Fibroblast of villous mesenchyme (primary cell): Measurements from ENCODE around the gene FXYD3. TPM values are rescaled to one million over a fixed set of nuclear protein-coding genes. Genes with fewer than 3 reads are reported as not detected.
A peak's percentile ranks its signal among the peaks of the same experiment; 100 is the strongest.

Source experiments
- DNase-seq: peaks from one replicate; pipeline ENCODE4 v3.0.0-alpha.2; 2010; ENCODE audit warnings: low read depth
- H3K4me3 ChIP-seq: 2 replicates; pipeline ENCODE4 v1.5.1; 2011; ENCODE audit warnings: low read depth, mild to moderate bottlenecking, low read length
- total RNA-seq: library from RNA; depleted of rRNA; stranded (reverse); fragments of >200 nt; gene quantifications from 2 replicates; pipeline ENCODE4 v1.2.3, GENCODE V29; 2012
- TF ChIP-seq, protein P1 (sequence below): IDR thresholded peaks from 2 replicates; pipeline ENCODE4 v1.5.1; 2012; ENCODE audit warnings: low read depth, mild to moderate bottlenecking, low read length; ENCODE audit not compliant: insufficient read depth

The FXYD3 gene
- total RNA-seq, 1 donor = not detected

DNA sequence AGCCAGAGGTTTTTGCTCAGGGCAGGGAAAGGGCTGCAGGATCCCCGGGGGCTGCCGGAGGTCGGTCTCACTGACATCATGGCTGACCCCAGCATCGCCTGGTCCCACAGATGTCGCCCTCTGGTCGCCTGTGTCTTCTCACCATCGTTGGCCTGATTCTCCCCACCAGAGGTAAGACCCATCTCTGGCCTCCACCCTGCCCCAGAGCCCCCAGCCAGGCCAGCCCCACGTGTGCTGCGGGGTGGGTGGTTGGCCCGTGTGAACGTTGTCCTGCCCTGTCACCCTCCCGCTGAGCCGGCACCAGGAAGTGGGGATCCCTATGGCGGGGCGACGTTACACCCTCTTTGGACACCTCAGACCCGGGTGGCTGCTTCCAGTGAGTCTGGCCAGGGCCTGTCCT, 39.8 kb downstream of the FXYD3 start:
- TF ChIP-seq, protein P1, sequence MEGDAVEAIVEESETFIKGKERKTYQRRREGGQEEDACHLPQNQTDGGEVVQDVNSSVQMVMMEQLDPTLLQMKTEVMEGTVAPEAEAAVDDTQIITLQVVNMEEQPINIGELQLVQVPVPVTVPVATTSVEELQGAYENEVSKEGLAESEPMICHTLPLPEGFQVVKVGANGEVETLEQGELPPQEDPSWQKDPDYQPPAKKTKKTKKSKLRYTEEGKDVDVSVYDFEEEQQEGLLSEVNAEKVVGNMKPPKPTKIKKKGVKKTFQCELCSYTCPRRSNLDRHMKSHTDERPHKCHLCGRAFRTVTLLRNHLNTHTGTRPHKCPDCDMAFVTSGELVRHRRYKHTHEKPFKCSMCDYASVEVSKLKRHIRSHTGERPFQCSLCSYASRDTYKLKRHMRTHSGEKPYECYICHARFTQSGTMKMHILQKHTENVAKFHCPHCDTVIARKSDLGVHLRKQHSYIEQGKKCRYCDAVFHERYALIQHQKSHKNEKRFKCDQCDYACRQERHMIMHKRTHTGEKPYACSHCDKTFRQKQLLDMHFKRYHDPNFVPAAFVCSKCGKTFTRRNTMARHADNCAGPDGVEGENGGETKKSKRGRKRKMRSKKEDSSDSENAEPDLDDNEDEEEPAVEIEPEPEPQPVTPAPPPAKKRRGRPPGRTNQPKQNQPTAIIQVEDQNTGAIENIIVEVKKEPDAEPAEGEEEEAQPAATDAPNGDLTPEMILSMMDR = no peak
- DNase-seq = no peak
- H3K4me3 ChIP-seq = peak overlapping the region; percentile 94

DNA sequence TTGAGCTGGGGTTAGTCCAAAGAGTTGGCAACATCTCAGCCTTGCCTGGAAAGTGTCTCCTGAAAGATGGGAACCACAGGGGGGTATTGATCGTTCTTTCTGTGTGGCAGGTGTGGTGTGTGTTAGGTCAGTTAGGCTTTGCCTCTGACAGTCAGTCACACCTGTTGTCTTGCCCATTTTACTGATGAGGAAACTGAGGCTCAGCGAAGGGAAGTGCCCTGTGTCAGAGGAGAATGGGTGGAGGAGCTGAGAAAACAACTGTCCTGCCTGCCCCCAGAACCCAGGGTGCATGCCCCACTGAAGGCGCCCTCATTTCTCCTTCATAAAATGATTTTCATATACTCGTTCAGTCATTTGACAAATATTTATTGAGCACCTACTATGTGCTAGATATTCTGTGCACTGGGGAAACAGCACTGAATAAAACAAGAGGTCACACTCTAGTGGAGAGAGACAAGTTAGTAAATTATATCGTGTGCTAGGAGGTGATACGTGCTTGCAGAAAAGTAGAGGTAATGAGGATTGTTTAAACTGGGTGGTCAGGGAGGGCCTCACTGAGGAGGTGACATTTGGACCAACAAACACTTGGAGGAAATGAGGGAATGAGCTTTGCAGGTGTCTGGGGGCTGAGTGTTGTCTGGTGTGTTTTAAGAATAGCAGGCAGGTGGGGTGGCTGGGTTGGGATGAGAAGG, 40.5 kb downstream of the FXYD3 start:
- TF ChIP-seq, protein P1 = no peak
- peak overlapping the region; percentile 94 for H3K4me3 ChIP-seq
- no peak for DNase-seq

DNA sequence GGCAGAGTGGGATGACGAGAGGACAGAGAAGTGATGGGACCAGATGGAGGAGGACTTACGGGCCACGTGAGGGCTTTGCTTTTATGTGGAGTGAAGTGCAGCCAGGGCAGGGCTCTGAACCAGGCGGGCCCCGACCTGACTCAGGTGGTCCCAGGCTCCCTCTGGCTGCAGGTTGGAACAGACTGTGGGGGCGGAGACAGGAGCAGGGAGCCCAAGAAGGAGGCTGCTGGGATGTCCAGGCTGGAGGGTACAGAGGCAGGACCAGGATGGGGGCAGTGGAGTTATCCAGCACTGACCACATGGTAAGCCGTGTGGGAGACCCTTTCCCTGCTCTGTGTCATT, 41.0 kb downstream of the FXYD3 start:
- TF ChIP-seq, protein P1 = no peak
- DNase-seq = no peak
- no peak overlapping the region for H3K4me3 ChIP-seq

DNA sequence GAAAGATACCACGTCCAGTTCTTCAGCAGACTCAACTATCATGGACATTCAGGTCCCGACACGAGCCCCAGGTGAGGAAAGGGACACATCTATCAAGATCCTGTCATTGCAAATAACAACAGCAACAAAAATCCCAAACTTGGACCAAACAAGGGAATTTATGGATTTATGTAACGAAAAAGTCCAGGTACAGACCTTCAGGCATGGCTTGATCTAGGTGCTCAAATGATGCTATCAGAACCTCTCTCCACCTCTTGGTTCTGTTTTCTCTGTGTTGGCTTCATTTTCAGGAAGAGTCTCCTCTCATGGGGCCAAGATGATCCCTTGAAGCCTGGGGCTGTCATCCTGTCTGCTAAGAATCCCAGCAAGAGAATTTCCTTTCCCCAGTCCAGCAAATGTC, 41.8 kb downstream of the FXYD3 start:
- TF ChIP-seq, protein P1 = no peak
- H3K4me3 ChIP-seq = no peak overlapping the region
- no peak for DNase-seq

DNA sequence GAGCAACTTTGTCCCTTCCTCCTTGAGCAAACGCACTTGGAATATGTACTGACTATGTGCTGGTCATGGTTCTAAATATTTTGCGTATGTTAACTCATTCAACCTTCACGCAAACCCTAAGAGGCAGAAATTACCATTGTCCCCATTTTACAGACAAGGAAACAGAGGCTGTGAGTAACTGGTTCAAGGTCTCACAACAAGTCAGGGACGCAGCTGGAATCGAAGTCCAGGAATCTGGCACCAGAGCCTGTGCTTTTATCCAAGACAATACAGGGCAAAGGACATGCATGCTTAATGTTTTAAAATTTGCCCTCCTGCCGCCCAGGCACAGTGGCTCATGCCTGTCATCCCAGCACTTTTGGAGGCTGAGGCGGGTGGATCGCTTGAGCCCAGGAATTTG, 44.0 kb downstream of the FXYD3 start:
- H3K4me3 ChIP-seq = no peak overlapping the region
- no peak for DNase-seq
- TF ChIP-seq, protein P1 = no peak

DNA sequence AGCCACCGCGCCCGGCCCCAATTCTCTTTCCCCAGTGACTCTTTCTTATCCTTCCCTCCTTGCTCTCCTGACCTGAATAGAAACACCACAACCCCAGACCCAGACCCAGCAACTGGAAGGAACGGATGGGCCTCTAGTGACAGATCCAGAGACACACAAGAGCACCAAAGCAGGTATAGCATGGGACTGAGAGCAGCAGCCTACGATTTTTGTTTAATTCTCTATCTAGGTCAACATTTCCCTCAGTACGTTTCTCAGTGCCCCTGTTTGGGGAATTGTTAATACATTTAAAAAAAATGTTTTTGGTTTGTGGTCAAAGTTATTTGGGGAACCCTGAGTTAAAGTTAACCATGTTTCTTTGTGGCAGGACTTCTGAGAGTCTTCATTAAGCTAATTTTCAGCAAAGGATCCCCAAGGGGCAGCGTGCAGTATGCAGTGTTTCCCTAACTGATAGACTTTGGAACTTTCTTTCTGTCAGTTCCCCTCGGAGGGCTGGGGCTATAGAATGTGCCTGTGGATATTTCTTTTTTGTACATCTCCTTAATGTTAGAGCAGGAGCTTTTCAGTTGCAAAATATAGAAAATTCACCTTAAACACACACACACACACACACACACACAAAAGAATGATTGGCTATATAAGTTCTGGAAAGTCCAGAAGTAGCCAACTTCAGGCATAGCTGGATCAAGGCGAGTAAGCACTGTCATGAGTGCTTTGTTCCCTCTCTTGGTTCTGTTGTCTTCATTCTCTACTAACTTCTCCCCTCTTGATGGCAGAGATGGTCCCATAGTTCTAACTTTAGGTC, 45.2 kb downstream of the FXYD3 start:
- TF ChIP-seq, protein P1 = no peak
- no peak for DNase-seq
- no peak overlapping the region for H3K4me3 ChIP-seq
